Vagina (tissue), 2 donors: ENCODE data around the gene MIS12.

Experiments
- POLR2A ChIP-seq, 2 donors: fragments of 450-650 bp; IDR thresholded peaks; one replicate each; pipeline ENCODE4 v1.6.1; 2017; ENCODE audit warnings: antibody characterized with exemption in 2 of 2, mild to moderate bottlenecking in 2 of 2, moderate library complexity in 2 of 2
- POLR2AphosphoS5 ChIP-seq, 2 donors: sonication (generic); formaldehyde crosslinking; IDR thresholded peaks; one replicate each; pipeline ENCODE4 v1.9.0; 2017; ENCODE audit warnings: antibody characterized with exemption in 2 of 2, mild to moderate bottlenecking in 2 of 2, low read depth in 1 of 2; ENCODE audit not compliant: insufficient read depth in 1 of 2
- TF ChIP-seq, protein P1 (sequence below), 3 experiments: fragments of 450-650 bp in 2 of 3; fragments of 200-600 bp in 1 of 3; sonication (generic) in 1 of 3; IDR thresholded peaks; one replicate each; pipeline ENCODE4 v1.5.1; 2017 to 2019; ENCODE audit warnings: antibody characterized with exemption in 3 of 3, mild to moderate bottlenecking in 2 of 3, moderate library complexity in 2 of 3

DNA sequence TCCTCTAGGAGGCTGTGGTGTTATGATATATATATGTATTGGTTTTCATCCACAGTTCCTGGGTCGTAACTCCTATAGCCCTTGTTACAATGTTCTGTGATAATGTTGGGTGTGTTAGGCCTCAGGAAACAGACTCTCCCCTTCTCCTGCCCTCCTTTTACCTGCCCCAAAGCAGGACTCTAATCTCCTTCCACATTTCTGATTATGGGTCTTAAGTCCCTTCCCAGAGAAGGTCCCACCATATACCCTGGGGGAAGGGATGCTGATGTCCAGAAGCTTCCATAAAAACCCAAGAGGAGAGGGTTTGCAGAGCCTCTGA lies 47.0 kb upstream of the MIS12 start:
- TF ChIP-seq, protein P1, sequence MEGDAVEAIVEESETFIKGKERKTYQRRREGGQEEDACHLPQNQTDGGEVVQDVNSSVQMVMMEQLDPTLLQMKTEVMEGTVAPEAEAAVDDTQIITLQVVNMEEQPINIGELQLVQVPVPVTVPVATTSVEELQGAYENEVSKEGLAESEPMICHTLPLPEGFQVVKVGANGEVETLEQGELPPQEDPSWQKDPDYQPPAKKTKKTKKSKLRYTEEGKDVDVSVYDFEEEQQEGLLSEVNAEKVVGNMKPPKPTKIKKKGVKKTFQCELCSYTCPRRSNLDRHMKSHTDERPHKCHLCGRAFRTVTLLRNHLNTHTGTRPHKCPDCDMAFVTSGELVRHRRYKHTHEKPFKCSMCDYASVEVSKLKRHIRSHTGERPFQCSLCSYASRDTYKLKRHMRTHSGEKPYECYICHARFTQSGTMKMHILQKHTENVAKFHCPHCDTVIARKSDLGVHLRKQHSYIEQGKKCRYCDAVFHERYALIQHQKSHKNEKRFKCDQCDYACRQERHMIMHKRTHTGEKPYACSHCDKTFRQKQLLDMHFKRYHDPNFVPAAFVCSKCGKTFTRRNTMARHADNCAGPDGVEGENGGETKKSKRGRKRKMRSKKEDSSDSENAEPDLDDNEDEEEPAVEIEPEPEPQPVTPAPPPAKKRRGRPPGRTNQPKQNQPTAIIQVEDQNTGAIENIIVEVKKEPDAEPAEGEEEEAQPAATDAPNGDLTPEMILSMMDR (IDR thresholded peaks at IDR 0.05) = peak in 1 of 3 experiments; percentile 16
- no peak for TF ChIP-seq POLR2A (IDR thresholded peaks at IDR 0.05)
- no peak for TF ChIP-seq POLR2AphosphoS5 (IDR thresholded peaks at IDR 0.05; ENCODE audit: insufficient read depth in 1 of 2, low read depth in 1 of 2)
